VCaP (cell line): ENCODE results near the gene ENPP6.

Experiments
- H3K27ac ChIP-seq: fragments of 450-650 bp; 2 replicates; pipeline ENCODE4 v1.5.1; 2017
- CTCF ChIP-seq: fragments of 450-650 bp; conservative IDR thresholded peaks from 2 replicates; pipeline ENCODE4 v1.5.1; 2017; ENCODE audit warnings: mild to moderate bottlenecking, moderate library complexity

Gene ENPP6

GRCh38 chr4:184188443-184189400 lies 29.0 kb downstream of the ENPP6 start:
- H3K27ac ChIP-seq: no peak overlapping the region
- no peak for TF ChIP-seq CTCF

GRCh38 chr4:184177271-184177670 lies 40.4 kb downstream of the ENPP6 start:
- H3K27ac ChIP-seq: no peak overlapping the region
- TF ChIP-seq CTCF: no peak

- no peak for TF ChIP-seq CTCF
- no peak overlapping the region for H3K27ac ChIP-seq
These were observed 42.8 kb downstream of the ENPP6 start for GRCh38 chr4:184174571-184175488.

GRCh38 chr4:184171011-184171410 lies 46.7 kb downstream of the ENPP6 start:
- no peak for TF ChIP-seq CTCF

GRCh38 chr4:184169225-184169867 lies 48.3 kb downstream of the ENPP6 start:
- no peak overlapping the region for H3K27ac ChIP-seq
- no peak for TF ChIP-seq CTCF

More at GRCh38 chr4:184171011-184171410, 46.7 kb downstream of the ENPP6 start:
- H3K27ac ChIP-seq: no peak overlapping the region

GRCh38 chr4:184168406-184169019 lies 49.2 kb downstream of the ENPP6 start:
- H3K27ac ChIP-seq: no peak overlapping the region
- peak; percentile 99 for TF ChIP-seq CTCF
